ENCODE results near the gene GLI2.

Gene GLI2

DNA sequence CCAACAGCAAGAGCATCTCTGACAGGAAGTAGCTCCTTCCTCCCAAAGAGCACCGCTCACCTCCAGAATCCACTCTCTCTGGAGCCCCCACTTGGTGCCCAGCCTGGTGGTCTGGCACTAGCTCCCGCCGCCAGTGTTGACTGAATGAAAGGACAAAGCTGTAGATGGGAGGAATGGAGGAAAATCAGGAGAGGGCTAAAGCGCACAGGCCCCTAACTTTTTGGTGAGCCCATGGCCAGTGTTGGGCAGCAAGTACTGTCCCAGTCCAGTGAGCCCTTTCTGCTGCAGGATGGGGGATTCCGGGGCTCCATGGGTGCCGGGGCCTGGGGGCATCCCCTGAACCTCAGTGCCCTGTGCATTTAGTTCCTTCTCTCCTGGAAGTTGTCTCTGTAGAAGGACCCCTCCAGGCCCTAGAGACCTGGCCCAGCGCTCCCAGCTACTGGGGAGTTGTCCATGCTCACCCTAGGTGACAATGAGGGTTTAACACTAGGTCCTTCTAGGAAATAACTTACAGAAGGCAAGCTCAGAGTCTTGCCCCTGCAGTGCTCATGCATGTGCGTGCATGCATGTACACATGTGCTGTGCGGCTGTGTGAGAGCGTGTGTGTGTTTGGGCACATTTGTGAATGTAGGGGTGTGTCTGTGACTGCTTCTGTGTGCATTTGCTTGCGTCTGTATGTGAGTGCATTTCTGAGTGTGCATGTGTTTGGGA lies 33.6 kb downstream of the GLI2 start:
- no peak for DNase-seq (ENCODE audit: low read depth, low spot score)

DNA sequence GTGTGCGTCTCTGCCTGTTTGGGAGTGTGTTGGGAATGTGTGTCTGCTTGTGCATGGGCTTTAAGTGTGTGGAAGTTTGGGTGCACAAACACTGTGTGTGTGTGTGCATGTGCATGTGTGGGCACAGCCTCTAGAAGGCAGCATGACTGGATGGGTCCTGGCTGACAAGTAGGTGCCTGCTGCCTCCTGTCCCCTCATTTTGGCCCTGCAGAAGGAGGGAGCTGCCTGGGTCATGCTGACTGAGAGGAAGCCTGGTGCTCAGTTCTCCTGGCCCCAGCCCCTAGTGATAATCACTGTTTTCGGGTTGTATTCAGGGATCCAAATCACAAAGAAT lies 34.1 kb downstream of the GLI2 start:
- DNase-seq (ENCODE audit: low read depth, low spot score) = no peak

GRCh38 chr2:120770176-120770575 lies 34.5 kb downstream of the GLI2 start:
- DNase-seq (ENCODE audit: low read depth, low spot score) = no peak

DNA sequence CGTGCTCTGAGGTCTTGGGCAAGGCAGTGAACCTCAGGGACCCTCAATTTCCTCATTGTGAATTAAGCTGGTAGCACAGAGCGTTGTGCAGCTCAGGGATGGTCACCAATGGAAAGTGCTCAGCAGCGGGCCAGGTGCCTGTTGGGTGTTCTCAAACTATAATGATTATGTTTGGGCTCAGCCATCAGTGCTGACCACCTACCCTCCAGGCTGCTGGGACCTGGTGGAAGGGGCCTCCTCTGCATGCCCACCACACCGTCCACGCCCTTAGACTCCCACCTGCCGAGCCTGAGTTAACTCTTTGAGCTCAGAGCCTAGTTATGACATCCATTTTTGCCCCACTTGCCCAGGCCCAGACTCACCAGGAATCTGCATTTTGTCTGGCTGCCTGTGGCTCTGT lies 35.0 kb downstream of the GLI2 start:
- no peak for DNase-seq (ENCODE audit: low read depth, low spot score)

DNA sequence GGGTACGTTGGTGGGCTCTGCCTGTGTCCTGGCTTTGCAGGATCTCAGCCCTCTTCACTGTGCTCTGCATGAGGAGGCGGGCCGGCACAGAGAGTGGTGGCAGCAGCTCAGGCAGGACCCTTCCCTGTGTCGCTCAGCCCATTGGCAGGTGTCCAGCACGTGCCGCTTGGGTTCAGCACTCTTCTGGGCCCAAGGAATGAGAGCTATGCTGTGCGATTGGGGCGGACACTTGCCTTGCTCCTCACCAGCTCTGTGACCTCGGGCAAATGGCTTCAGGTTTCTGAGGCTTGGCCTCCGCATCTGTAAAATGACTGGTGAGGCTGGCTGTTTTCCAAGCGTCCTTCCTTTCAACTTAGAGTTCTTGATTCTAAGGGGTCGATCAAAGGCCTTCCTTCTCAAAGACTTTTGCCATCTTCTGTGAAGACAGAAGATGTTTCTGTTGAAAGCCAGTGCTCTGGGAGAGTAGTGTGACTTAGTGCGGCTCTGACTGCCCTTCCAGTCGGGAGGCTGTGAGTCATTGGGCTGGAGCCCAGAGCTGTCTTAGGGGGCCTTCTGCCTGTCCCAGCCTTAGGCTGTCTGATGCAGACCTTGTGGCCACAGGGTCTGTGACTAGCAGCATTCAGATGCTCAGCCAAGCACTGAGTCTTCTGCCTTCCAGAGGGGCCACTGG lies 35.6 kb downstream of the GLI2 start:
- no peak for DNase-seq (ENCODE audit: low read depth, low spot score)

DNA sequence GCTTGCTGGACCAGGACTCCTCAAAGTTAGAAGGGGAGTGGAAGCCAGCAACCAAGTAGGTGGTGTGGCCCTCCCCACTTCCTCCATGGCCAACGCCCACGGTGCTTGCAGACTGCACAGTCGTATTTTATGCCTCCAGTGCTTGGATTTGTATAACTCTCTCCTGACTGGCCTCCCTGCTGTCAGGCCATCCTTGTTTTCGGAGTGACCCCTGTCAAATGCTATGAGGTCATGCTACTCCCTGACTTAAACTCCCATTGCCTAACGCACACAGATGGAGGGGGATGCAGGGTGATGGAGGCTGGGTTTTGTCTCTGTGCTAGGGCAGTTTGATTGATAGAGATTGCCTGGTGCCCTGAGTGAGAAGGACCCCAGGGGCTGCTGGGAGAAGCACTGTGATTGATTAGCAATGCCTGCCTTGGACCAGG lies 36.1 kb downstream of the GLI2 start:
- DNase-seq (ENCODE audit: low read depth, low spot score) = no peak

DNA sequence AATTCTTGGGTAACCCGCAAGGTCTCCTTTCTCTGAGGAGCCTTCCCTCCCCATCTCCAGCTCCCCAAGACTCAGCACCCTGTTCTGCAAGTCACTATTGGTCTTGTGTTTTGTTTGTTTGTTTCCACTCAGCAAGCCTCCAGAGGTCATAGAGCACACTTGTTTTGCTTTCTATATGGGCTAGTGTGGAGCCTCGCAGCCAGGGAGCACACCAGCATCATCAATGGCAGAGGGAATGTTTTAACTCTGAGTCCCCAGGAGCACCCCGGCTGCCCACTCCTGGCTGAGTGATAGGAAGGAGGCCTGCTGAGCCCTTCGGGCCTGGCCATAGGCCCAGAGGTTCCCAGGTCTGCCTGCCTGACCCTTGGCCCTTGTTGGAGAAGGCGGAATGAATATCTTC lies 36.6 kb downstream of the GLI2 start:
- DNase-seq (ENCODE audit: low read depth, low spot score) = no peak

DNA sequence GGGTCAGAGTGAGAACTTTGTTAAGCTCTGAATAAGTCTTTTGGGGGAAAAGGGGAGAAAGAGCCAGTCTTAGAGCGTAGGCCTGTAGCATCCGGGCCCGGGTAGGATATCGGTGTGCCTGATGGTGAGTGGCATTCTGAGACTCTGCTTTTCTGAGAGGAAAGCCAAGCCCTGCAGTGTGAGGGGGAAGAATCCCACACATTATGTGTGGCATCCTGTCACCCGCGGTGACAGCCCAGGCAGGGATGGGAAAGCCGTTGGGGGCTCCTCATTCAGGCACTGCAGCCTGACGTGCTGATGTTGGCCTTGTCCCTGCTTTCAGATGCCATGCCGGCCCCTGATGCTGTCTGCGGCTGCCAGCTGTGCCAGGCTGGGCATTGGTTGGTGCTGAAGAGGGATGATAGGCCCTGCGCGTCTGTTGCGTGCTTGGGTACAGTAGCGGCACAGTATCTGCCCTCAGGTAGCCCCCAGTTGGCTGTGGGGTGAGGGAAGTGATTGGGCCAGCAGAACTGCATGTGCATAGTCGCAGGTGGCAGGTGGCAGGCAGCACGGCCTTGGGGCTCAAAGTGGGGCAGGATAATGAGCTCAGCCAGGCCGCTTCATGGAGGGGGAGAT lies 37.6 kb downstream of the GLI2 start:
- DNase-seq (ENCODE audit: low read depth, low spot score) = no peak

GRCh38 chr2:120774557-120775160 lies 39.0 kb downstream of the GLI2 start:
- no peak for DNase-seq (ENCODE audit: low read depth, low spot score)

- DNase-seq (ENCODE audit: low read depth, low spot score) = no peak
These were observed 39.5 kb downstream of the GLI2 start for GRCh38 chr2:120775194-120775593.

DNA sequence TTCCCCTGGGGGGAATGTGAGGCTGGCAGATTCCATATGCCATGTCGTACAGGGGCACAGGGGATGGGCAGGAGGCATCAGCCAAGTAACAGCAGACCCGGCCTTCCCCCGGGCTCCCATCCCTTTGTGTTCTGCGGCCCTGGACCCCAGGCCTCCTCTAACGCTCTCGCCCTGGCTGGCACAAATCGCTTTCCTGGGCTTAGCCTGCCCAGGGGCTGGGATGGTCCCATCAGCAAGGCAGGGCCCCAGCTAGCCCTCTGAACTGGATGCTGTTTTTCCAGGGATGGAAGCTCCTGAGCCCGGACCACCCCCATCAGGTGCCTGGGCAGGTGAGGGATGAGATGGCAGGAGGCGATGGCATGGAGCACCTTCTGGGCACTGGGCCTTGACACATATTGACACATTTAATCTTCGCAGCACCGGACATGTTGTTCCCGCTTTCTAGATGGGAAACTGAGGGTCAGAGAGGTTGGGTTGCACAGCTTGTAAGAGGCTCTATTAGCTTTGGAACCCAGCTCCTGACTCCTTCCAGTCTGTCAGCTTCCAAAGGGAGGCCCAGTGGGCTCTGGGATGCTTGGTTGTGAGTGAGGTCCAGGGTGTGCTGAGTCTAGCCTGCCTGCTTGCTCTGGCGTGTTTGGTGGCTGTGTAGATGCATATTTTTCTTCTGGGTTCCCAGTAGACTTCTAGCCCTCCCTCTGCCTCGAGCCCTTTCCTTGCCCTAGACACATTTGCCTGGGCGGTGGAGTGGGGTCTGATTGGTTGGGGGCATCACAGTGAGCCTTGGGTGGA lies 40.3 kb downstream of the GLI2 start:
- no peak for DNase-seq (ENCODE audit: low read depth, low spot score)

GRCh38 chr2:120776649-120777048 lies 41.0 kb downstream of the GLI2 start:
- no peak for DNase-seq (ENCODE audit: low read depth, low spot score)

DNA sequence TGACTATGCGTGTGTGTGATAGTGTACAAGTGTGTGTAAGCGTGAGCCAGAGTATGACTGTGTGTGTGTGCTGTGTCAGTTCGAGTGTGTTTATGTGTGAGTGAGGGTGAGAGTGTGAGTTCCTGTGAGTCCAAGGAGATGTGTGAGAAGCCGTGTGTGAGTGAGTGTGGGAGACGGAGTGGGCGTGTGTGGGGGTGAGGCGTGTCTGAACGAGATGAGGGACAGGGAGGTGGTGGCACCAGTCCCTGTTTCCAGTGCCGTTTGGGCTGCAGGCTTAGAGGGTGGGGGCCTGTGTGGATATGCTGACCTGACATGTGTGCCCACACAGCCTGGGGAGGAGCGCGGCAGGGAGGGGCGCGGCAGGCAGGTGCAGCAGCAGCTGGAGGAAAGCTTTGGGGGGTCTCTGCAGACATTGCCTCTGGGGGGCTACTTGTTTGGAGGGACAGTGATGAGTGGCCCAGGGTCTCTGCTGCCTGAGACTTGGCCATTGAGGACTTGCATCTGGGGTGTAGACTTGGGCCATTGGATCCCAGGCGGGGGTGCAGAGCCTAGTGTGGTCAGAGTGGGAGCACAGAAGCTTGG lies 41.6 kb downstream of the GLI2 start:
- no peak for DNase-seq (ENCODE audit: low read depth, low spot score)

GRCh38 chr2:120777787-120778186 lies 42.1 kb downstream of the GLI2 start:
- DNase-seq (ENCODE audit: low read depth, low spot score) = no peak

DNA sequence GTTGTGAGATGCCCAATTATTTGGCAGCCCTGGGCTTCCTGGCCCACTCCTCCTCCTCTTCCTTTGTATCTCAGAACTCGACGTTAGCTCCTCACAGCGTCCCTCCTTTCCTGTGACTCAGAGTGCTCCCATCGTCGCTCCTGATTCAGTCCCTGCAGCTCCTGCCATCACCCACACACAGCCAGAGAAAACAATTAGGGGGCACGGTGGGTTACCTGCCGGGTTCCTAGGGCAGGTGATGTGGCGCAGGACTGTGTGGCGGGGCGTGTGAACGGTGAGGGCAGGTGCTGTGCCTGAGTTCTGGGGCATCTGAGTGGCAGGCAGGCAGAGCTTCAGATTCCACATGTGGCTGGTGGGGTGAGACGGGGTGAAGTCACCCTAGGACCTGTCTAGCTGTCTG lies 42.6 kb downstream of the GLI2 start:
- no peak for DNase-seq (ENCODE audit: low read depth, low spot score)

- DNase-seq (ENCODE audit: low read depth, low spot score) = no peak
These were observed 44.2 kb downstream of the GLI2 start for GRCh38 chr2:120779781-120780283.

DNA sequence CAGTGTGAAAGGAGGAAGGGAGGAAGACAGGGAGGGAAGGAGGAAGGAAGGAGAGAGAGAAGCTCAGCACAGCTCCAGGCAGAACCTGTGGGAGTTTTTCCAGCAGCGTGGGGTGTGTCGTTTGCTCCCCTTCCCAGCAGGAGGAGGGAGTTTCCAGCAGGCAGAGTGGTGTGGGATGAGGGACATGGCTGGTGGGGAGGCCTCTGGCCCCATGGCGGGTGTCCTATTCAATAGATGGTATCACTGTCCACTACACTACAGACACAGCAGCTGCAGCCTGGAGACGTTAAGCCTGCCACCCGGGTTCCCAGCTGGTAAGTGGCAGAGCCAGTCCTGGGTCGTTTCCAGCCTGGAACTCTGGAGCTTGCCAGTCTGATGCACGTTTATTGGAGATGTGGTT lies 44.7 kb downstream of the GLI2 start:
- DNase-seq (ENCODE audit: low read depth, low spot score) = no peak

GRCh38 chr2:120783371-120783791 lies 47.7 kb downstream of the GLI2 start:
- no peak for DNase-seq (ENCODE audit: low read depth, low spot score)

DNA sequence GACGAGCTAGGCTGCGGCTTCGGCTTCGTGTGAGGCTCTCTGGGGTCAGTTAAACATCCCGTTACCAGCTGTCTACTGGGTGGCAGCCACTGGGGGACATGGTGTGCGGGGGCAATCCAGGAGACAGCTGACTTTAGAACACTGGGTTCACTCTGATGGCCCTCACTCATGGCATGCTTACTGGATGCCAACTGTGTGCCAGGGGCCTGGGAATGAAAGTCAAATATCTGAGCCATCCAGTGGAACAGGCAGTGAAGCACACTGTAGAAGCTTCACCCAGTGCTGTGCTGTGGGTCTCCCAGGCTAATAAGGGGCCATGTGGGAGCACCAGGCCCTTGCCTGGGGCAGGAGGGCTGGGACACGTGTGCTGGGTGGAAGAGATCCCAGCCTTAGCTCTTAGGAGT lies 48.3 kb downstream of the GLI2 start:
- DNase-seq (ENCODE audit: low read depth, low spot score) = no peak
